Measurements from ENCODE around the gene GDAP2. TPM values are rescaled to one million over a fixed set of nuclear protein-coding genes. Genes with fewer than 3 reads are reported as not detected.
A peak's percentile ranks its signal among the peaks of the same experiment; 100 is the strongest.

Gene GDAP2
- total and polyA plus RNA-seq, 2 of the 4 experiments (the other 2 are of a cell fraction) = 5.4 to 27.1 TPM

- Histone ChIP-seq H3K18ac (ENCODE audit: low read depth, low read length) (peak overlapping the region; percentile 93), H4K5ac (ENCODE audit: low read depth, low read length) (peak overlapping the region; percentile 40; the same call in 1 of the 2 replicates), H3K27me3 (ENCODE audit: control insufficient read depth, insufficient read depth, low read length) (no peaks in the 10 kb centered on the region), H2BK120ac (ENCODE audit: low read depth, low read length) (peak overlapping the region; percentile 100), H3K79me1 (ENCODE audit: low read depth in 1 of 2, low read length in 2 of 2) (peaks cover 0 to 34% of the 10 kb centered on the region in 2 experiments; a peak in 2 of 4 replicates), H3K23ac (ENCODE audit: low read depth, low read length) (peak overlapping the region; percentile 99), H3K14ac (replicated peaks; ENCODE audit: low read depth, low read length) (peak overlapping the region; percentile 98), H3K27ac (ENCODE audit: insufficient read depth, low read length) (peak overlapping the region; percentile 93), H2BK15ac (ENCODE audit: low read depth, low read length) (peak overlapping the region; percentile 97), H2BK20ac (ENCODE audit: low read depth, low read length) (peak overlapping the region; percentile 100), H2AFZ (replicated peaks; ENCODE audit: low read length, poor library complexity) (peak overlapping the region; percentile 9), H2AK9ac (replicated peaks; ENCODE audit: low read depth, low read length, poor library complexity) (peak overlapping the region; percentile 12), H3K4me2 (ENCODE audit: low read depth, low read length) (peak overlapping the region; percentile 32), H3K4ac (ENCODE audit: low read depth, low read length) (peak overlapping the region; percentile 100), H3K9ac (ENCODE audit: low read depth, low read length) (no peak overlapping the region), H4K91ac (ENCODE audit: insufficient read depth, low read depth, low read length) (peak overlapping the region; percentile 99), H4K20me1 (ENCODE audit: insufficient read depth, low read length) (no peaks in the 10 kb centered on the region), H2BK5ac (ENCODE audit: low read depth, low read length, poor library complexity, severe bottlenecking) (peak overlapping the region; percentile 97), H3K36me3 (ENCODE audit: control insufficient read depth, insufficient read depth, low read length) (no peaks in the 10 kb centered on the region), H3K4me1 (ENCODE audit: control insufficient read depth, insufficient read depth, low read length) (peaks cover 35% of the 10 kb centered on the region), H2AK5ac (ENCODE audit: low read depth, low read length) (peak overlapping the region; percentile 96), H3K9me1 (ENCODE audit: insufficient read depth, low read length) (peaks cover 28% of the 10 kb centered on the region), H3K56ac (ENCODE audit: extremely low read depth, insufficient read depth, low read length) (peak overlapping the region; percentile 92), H3K9me3 (ENCODE audit: control insufficient read depth, insufficient read depth, low read length) (no peaks in the 10 kb centered on the region), H3K4me3 (ENCODE audit: insufficient read depth, low read depth, low read length) (no peak overlapping the region), H4K8ac (ENCODE audit: low read depth in 2 of 2, low read length in 2 of 2) (peak overlapping the region; percentile 81 to 99)
- DNase-seq (peak; percentile 96), ATAC-seq (ENCODE audit: low read depth) (peak; percentile 66)
- in situ Hi-C loops (cut with MboI; ENCODE audit: low sequenced_read_pairs) (no loop called here), dilution Hi-C loops (cut with HindIII; ENCODE audit: low sequenced_read_pairs, unreplicated experiment) (no loop called here), intact Hi-C loops (cut with micrococcal nuclease) (no loop called here)
- POLR2A ChIA-PET (ENCODE audit: unreplicated experiment) = interaction anchor here (0.5 kb wide), 1 partner anchor 1909 kb away, joined by 3 read pairs; no protein-coding TSS in a partner anchor
- CTCF ChIA-PET = interaction anchor here (1.0 to 1.2 kb wide), 2 partner anchors 20 to 57 kb away, joined by 3 read pairs; no protein-coding TSS in a partner anchor
- TF ChIP-seq CTCF (conservative IDR thresholded peaks at IDR 0.05; ENCODE audit: low read depth, low read length) = no peak
- TF ChIP-seq RFX5 (IDR thresholded peaks at IDR 0.05; ENCODE audit: low read depth, low read length) = no peak
- 0 out of 2 replicates have a peak, but pooled peaks have one; percentile 36 for TF ChIP-seq CEBPB (IDR thresholded peaks at IDR 0.05; ENCODE audit: low read depth, low read length)
- TF ChIP-seq MAZ (IDR thresholded peaks at IDR 0.05; ENCODE audit: borderline replicate concordance, low read depth, low read length) = no peak; the same call in 1 of the 2 replicates
- TF ChIP-seq FOS (IDR thresholded peaks at IDR 0.05; ENCODE audit: low read depth, low read length) = peak; percentile 92
- no peak for TF ChIP-seq BHLHE40 (IDR thresholded peaks at IDR 0.05; ENCODE audit: low read depth, low read length)
- no peak for TF ChIP-seq RAD21 (IDR thresholded peaks at IDR 0.05; ENCODE audit: low read length)
- TF ChIP-seq ELK1 (IDR thresholded peaks at IDR 0.05; ENCODE audit: borderline replicate concordance, low read depth, low read length) = no peak
- BruUV-seq (replicated peaks) = no TSS peak
- no CpG with 5 or more reads among the region's 1 CpG for WGBS, 2 experiments (ENCODE audit: extremely low coverage in 2 of 2, insufficient read length in 1 of 2)
Observed at GRCh38 chr1:117826540-117827078, 102.8 kb downstream of the GDAP2 start.
